NB4 (cell line): ENCODE measurements around the gene CHST8.

ENCODE experiments used
- CTCF ChIP-seq: IDR thresholded peaks from one replicate; pipeline ENCODE4 v1.5.1; 2012; ENCODE audit warnings: low read depth, low read length
- POLR2A ChIP-seq: IDR thresholded peaks from 2 replicates; pipeline ENCODE4 v1.6.1; 2011; ENCODE audit warnings: mild to moderate bottlenecking; ENCODE audit not compliant: insufficient read length; ENCODE audit errors: extremely low read depth

GRCh38 chr19:33701565-33701964 is 79.8 kb downstream of the CHST8 start:
- no peak for TF ChIP-seq POLR2A
- no peak for TF ChIP-seq CTCF
